GM19468 (cell line): ENCODE measurements around the gene FAM83B.
A peak's percentile ranks its signal among the peaks of the same experiment; 100 is the strongest.
"Not testable (repeated sequence)": the region's sequence is repeated elsewhere in the genome, so short reads cannot be mapped to it uniquely, and the experiment has no call there.

Source experiments
- ATAC-seq: cut with Tn5 transposase; IDR thresholded peaks from one replicate; pipeline ENCODE4 v1.9.1; 2021; ENCODE audit warnings: mild to moderate bottlenecking, moderate library complexity, moderate number of reproducible peaks; ENCODE audit not compliant: unreplicated experiment; ENCODE audit errors: extremely low read depth

FAM83B gene

DNA sequence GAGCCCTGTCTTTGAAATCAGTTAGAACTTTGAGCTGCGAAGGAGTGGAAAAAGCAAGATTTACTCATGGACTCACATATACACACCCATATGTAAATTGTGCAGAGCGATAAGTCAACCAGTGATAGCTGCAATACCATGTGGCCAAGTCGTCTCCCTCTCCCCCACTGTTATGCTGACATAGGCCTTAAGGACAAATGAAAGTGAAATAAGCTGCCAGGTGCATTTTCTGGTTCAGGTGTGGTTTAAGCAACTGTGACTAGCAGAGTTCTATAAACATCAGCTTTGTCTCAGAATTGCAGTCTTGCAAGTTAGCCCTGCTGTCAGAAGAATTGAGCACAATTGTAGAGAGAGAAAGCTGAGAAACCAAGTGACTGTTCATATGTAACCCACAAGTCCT, 9.6 kb downstream of the FAM83B start:
- no peak for ATAC-seq

DNA sequence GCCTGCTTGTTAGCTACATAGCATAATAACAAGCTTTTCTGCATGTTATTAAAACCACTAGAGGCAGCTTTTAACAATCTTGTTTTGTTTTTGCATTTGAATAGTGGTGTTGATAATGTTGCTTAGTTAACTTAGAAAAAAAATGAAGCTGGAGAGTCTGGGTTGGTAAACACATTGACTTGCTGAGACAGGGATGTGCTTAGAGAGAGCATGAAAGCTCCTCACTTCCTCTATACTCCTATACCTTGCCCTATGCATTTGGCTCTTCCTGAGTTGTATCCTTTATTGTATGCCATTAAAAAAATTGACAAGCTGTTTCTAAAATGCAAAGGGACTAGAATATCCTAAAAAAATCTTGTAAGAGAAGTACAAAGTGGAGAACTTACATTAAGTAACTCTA, 13.6 kb downstream of the FAM83B start:
- ATAC-seq = no peak

- ATAC-seq = no peak
These were observed 14.2 kb downstream of the FAM83B start for GRCh38 chr6:54860739-54861138.

DNA sequence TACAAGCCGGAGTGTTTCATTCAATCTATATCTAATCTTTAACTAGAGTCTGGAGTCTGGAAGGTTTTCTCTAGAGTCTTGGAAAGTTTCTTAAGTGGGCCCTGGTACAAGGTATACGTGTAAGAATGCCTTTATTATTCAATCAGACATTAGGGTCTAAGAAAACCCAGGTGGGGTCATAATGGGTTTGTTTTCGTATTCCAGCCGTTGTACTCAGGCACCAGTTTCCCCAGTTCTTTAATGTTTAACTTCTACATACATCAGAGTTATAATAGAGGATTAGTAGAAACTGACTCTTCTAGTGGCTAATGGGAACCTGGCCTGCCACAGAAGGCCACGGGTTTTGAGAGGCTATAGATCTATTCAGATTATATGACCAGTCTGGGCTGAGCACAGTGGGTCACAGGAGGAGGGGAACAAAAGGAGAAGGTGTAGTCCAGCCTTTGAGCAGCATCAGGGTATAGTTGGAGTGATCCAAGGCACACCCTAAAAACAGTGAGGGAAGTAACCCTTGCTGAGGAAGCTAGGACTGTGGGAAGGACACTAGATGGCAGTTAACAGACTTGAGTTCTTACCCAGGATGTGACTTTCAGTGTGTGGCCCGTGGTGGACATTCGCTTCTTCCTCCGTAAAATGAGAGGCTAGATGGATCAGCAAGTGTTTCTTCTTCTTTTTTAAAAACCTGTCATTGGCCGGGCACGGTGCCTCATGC, 15.5 kb downstream of the FAM83B start:
- no peak for ATAC-seq

DNA sequence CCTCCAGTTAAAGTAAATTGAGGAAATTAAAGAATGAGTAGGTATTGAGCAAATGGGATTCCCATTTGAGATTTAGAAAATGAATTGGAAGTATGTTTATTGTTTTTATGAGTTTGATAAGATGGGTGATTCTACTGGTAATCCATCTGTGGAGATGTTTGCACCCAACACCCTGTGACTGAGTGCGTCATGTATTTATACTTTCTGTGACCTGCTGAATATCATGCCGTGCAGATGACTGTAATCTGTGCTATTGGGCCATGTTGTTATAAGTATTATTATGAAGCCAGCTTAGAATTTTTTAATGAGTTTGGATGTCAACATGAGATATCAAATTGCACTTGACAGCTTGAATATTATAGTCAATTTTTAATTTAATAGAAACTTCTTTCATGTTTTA, 17.7 kb downstream of the FAM83B start:
- no peak for ATAC-seq

DNA sequence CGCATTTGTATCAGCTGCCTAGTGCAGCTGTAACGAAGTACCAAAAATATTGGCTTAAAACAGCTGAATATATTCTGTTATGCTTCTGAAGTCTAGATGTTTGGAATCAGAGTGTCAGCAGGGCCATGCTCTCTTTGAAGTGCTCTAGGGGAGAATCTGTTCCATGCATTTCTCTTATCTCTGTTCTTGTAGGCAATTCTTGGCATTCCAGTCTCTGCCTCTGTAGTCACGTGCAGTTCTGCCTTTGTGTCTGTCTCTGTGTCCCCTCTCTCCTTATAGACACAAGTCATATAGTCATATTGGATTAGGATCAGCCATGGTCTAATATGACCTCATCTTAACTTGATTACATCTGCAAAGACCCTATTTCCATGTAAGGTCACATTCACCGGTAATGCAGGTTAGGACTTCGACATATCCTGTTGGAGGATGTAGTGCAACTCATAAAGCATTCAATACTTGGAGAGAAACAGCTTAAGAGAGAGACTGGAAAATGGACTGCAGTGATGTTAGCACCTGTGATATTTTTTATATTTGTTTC, 18.6 kb downstream of the FAM83B start:
- ATAC-seq = no peak

GRCh38 chr6:54868556-54868955, 22.0 kb downstream of the FAM83B start:
- ATAC-seq = no peak

GRCh38 chr6:54873599-54873998, 27.0 kb downstream of the FAM83B start:
- ATAC-seq = no peak

GRCh38 chr6:54874349-54875048, 27.9 kb downstream of the FAM83B start:
- ATAC-seq = no peak

DNA sequence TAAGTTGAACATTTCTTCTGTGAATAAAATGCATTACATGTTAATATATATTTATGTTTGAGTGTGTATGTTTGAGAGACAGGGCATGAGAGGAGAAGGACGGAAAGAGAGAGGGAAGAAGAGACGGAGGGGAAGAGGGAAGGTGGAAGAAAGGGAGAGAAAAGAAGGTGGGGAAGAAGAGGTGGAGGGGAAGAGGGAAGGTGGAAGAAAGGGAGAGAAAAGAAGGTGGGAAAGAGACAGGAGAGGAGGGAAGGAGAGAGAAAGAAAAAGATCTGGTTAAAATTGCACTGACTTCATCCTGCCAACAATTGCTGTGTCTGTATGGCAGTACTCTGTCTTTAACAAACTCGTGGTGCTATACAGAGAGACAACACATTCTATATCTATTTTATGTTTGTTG, 29.0 kb downstream of the FAM83B start:
- no peak for ATAC-seq

DNA sequence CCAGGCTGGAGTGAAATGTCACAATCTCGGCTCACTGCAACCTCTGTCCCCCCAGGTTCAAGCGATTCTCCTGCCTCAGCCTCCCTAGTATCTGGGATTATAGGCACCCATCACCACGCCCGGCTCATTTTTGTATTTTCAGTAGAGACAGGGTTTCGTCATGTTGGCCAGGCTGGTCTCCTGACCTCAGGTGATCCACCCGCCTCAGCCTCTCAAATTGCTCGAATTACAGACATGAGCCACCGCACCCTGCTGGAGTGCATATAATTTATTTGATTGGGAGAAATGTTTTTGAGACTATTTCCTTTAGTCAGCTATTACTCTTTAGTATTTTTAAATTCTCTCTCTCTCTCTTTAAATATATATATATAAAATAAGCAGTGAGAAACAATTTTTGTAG, 29.8 kb downstream of the FAM83B start:
- no peak for ATAC-seq

DNA sequence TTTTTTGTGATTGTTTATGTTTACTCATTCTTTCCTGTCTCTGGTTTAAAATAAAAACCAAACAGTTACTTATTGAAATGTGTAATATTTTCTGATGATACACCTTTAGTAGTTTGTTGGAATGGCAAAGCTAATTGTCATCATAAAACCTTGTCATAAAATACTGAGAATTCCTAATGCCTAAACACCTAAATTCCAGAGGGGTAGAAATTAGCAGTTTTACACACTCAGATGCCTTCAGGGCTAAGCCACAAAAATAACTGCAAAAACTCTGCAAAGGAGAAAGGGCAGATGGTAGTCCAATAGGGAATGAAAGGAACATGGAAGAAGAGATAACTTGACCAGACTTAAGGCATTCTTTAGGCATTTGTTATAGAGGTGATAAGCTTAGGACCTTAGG, 30.3 kb downstream of the FAM83B start:
- no peak for ATAC-seq

DNA sequence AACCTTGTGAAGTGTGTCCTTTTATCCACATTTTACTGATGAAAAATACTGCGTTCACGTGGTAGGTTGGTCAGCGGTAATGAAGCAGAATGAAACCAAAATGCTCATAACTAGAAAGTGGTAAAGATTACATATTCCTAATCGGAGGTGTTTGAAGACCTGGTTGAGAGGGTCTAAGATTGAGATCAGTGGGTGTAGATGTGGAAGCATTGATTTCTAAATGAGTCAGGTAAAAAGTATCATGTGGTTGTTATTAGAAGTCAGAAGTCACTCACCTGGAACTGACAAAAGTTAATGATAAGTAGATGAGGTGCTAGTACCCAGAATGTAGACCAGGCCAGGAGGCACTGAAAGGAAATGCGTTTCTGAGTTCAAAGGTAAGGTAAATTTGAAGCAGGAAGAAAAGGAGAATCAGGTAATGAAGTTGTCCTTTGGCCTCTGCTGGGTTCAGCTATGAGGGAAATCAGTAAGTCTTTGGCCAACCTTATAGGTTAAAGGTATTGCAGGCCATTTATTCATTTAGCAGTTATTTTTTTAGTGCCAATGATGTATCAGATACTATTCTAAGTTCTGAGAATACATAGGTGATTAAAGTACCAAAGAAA, 31.2 kb downstream of the FAM83B start:
- peak; percentile 43 for ATAC-seq

GRCh38 chr6:54878718-54879117, 32.1 kb downstream of the FAM83B start:
- no peak for ATAC-seq

DNA sequence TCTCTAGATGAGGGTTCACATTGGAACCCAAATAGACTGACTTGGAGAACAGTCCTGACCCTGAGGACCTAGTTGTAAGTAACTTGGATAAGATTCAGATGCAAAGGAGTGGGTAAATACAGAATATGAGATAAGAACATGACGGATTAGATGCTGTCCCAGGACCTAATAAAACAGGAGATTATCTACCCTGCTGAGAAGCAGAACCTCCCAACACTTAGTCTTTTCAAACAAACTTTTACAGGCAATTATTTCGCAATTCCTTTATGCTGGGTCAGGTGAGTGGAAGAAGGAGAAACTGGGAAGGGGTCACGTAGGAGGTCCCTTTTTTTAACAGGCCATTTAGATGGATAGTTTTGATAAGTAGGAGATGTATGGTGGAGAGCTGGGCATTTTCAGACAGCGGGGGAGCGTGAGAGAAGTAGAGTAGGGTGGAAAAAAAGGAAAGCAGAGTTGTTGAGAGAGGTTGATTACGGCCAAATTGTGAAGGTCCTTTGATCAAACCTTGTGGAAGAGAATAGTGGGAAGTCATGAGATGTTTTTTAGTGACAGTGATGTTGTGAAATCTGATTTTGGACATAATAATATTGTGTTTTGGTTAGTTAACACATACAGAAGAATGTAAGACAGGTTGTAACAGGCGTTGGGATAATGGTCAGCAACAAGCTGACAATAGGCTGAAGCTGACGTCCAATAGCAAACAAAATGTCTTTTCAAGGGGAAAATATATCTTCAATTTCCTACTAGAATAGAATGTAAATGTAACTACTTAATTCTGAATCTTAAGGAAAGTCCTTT, 32.8 kb downstream of the FAM83B start:
- ATAC-seq = no peak

DNA sequence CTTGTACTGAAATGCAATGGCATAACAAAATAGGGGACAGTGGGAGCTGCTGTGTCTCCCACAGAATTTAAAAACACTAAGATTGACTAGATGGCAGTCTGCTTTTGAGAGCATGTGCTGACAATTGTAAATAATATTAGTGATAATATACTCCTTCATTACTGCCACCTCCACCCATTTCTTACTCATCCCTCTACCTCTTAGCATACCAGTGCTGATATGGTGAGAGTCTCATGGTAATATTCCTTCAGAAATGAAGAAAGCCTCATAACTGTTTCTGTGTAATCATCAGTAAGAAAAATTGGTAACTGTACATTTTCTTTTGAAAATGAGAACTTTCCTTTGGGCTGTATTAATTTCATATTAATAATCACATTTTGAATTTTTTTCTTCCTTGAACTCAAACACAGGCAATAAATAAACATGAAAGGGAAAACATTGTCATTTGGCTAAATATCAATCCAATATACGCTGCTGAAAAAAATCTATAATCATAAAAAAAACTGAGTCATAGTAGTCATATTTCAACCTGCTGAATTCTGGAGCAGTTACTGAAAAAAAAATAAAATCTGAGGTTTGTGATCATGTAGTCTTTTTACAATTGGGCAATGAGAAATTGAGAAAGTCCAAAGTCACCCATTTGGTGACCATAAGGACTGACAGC, 34.6 kb downstream of the FAM83B start:
- ATAC-seq = no peak

DNA sequence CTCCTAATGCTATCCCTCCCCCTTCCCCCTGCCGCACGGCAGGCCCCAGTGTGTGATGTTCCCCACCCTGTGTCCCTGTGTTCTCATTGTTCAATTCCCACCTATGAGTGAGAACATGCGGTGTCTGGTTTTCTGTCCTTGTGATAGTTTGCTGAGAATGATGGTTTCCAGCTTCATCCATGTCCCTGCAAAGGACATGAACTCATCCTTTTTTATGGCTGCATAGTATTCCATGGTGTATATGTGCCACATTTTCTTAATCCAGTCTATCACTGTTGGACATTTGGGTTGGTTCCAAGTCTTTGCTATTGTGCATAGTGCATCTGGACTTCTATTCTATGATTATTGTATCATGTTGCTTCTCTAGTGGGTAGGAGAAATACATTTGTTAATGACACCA, 35.3 kb downstream of the FAM83B start:
- ATAC-seq = not testable (repeated sequence)

- no peak for ATAC-seq
These were observed 40.5 kb downstream of the FAM83B start for GRCh38 chr6:54886932-54887584.

DNA sequence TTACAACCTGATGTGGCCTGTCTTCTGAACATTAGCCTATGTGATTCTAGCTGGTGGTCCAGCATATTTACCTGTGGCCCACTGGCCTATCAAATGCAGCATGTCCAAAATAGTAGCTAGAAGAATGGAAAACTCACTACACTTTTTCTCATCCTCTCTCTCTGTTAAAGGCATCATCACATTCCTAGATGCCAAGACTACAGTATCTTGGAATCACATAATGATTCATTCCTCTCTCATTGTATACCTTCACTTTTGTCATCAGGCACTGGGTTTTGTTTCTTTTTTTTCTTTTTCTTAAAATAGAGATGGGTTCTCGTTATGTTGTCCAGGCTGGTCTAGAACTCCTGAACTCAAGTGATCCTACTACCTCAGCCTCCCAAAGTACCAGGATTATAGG, 45.0 kb downstream of the FAM83B start:
- ATAC-seq = no peak

DNA sequence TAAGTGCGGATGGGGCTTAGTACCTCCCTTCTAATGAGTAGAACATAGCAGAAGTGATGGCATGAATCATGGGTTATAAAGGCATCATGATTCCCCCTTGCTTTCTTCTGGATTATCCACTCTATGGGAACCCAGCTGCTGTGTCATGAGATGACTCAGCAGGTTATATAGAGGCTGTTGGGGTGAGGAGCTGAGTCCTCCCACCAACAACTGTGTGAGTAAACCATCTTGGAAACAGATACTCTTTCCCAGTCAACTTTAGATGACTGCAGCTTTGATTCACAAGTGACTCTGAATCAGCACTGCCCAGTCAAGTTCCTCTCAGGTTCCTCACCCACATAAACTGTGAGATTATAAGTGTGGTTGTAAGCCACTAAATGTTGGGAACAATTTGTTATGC, 46.3 kb downstream of the FAM83B start:
- ATAC-seq = no peak
